Measurements from ENCODE around the gene MZT2B. TPM values are rescaled to one million over a fixed set of nuclear protein-coding genes. Genes with fewer than 3 reads are reported as not detected.
A peak's percentile ranks its signal among the peaks of the same experiment; 100 is the strongest.
"Not testable (repeated sequence)": the region's sequence is repeated elsewhere in the genome, so short reads cannot be mapped to it uniquely, and the experiment has no call there.

The MZT2B gene
- total RNA-seq, 4 donors from 2014 or later, result 66.4 to 113 (median 103) TPM

GRCh38 chr2:130152816-130153595 is 29.1 kb upstream of the MZT2B start:
- 86% methylated on average over 5 of the region's 25 CpGs for WGBS
- no peaks in the 10 kb centered on the region for H3K27me3 ChIP-seq
- H3K36me3 ChIP-seq, result peaks cover 56% of the 10 kb centered on the region
- DNase-seq (ENCODE audit: low spot score in 2 of 2), result peak in 1 of 2 donors; percentile 35
- TF ChIP-seq POLR2AphosphoS5 (IDR thresholded peaks at IDR 0.05) (no peak), POLR2A (IDR thresholded peaks at IDR 0.05) (no peak), CTCF (IDR thresholded peaks at IDR 0.05) (no peak), EP300 (IDR thresholded peaks at IDR 0.05) (no peak)
- no peak overlapping the region for H3K27ac ChIP-seq
- H3K4me3 ChIP-seq, result no peak overlapping the region
- no peaks in the 10 kb centered on the region for H3K9me3 ChIP-seq
- no peaks in the 10 kb centered on the region for H3K4me1 ChIP-seq

- H3K27ac ChIP-seq, H3K27me3 ChIP-seq, H3K9me3 ChIP-seq, H3K4me1 ChIP-seq, H3K4me3 ChIP-seq: not testable (repeated sequence)
- H3K36me3 ChIP-seq, result peaks cover 64% of the 10 kb centered on the region
- WGBS, result 92% methylated on average over 12 of the region's 23 CpGs
- peak in 1 of 2 donors; percentile 31 for DNase-seq (ENCODE audit: low spot score in 2 of 2)
Measured at GRCh38 chr2:130153721-130154422, 28.2 kb upstream of the MZT2B start.

GRCh38 chr2:130154423-130154770 is 27.7 kb upstream of the MZT2B start:
- not testable (repeated sequence) for H3K4me3 ChIP-seq, H3K27ac ChIP-seq, H3K27me3 ChIP-seq, H3K4me1 ChIP-seq, H3K9me3 ChIP-seq
- H3K36me3 ChIP-seq, result peaks cover 69% of the 10 kb centered on the region
- WGBS, result 100% methylated on average over 2 of the region's 8 CpGs
- DNase-seq (ENCODE audit: low spot score in 2 of 2), result peak in 1 of 2 donors; percentile 25

- DNase-seq (ENCODE audit: low spot score in 2 of 2), result peak in 1 of 2 donors; percentile 42
- H3K27ac ChIP-seq, result no peak overlapping the region
- H3K4me3 ChIP-seq, result no peak overlapping the region
- no peaks in the 10 kb centered on the region for H3K27me3 ChIP-seq
- H3K4me1 ChIP-seq, result no peaks in the 10 kb centered on the region
- no peaks in the 10 kb centered on the region for H3K9me3 ChIP-seq
- WGBS, result 98% methylated on average over 8 of the region's 29 CpGs
- peaks cover 76% of the 10 kb centered on the region for H3K36me3 ChIP-seq
- no peak for TF ChIP-seq EP300 (IDR thresholded peaks at IDR 0.05)
- no peak for TF ChIP-seq POLR2AphosphoS5 (IDR thresholded peaks at IDR 0.05)
- TF ChIP-seq POLR2A (IDR thresholded peaks at IDR 0.05), result no peak
- TF ChIP-seq CTCF (IDR thresholded peaks at IDR 0.05), result no peak
Measured at GRCh38 chr2:130154773-130155765, 27.0 kb upstream of the MZT2B start.

- not testable (repeated sequence) for H3K27me3 ChIP-seq; DNase-seq (ENCODE audit: low spot score in 2 of 2); H3K4me3 ChIP-seq; H3K27ac ChIP-seq; H3K4me1 ChIP-seq; H3K9me3 ChIP-seq
- H3K36me3 ChIP-seq, result peaks cover 76% of the 10 kb centered on the region
- WGBS, result 54% methylated on average over 7 of the region's 16 CpGs
- peak in 1 of 2 donors; percentile 40 for TF ChIP-seq CTCF (IDR thresholded peaks at IDR 0.05)
Measured at GRCh38 chr2:130155956-130156623, 26.0 kb upstream of the MZT2B start.
